ENCODE measurements around the gene THBS1. TPM values are rescaled to one million over a fixed set of nuclear protein-coding genes. Genes with fewer than 3 reads are reported as not detected.

Gene THBS1
- total RNA-seq, 2 experiments from 2014 or later: 0.51 TPM; not detected in 1

- DNase-seq (ENCODE audit: low spot score): no peak
- no peaks in the 10 kb centered on the region for H3K4me1 ChIP-seq (ENCODE audit: insufficient read depth, low read length, poor library complexity, severe bottlenecking)
- no peaks in the 10 kb centered on the region for H3K9me2 ChIP-seq (ENCODE audit: insufficient read depth, low read length)
- POLR2A ChIA-PET: interaction anchor here (1.3 kb wide), 1 partner anchor 63 kb away, joined by 4 read pairs; no protein-coding TSS in a partner anchor
- no peaks in the 10 kb centered on the region for H4K20me1 ChIP-seq (ENCODE audit: insufficient read depth, low read length)
- no peak overlapping the region for H3K4me2 ChIP-seq (ENCODE audit: low read length)
- H3K27ac ChIP-seq (ENCODE audit: low read depth, low read length, poor library complexity, severe bottlenecking): no peak overlapping the region
- CTCF ChIA-PET (ENCODE audit: unreplicated experiment): no interaction called here
- H3K79me2 ChIP-seq (ENCODE audit: insufficient read depth, low read depth, low read length): no peaks in the 10 kb centered on the region
- no peak overlapping the region for H2AFZ ChIP-seq (ENCODE audit: low read length)
- no peaks in the 10 kb centered on the region for H3K9me3 ChIP-seq (ENCODE audit: low read length)
- intact Hi-C loops (cut with micrococcal nuclease; ENCODE audit: unreplicated experiment): no loop called here
- TF ChIP-seq EZH2phosphoT487 (IDR thresholded peaks at IDR 0.05; ENCODE audit: borderline replicate concordance, low read depth, low read length): no peak
- no peak for TF ChIP-seq CTCF (conservative IDR thresholded peaks at IDR 0.05; ENCODE audit: low read length)
- BruUV-seq (replicated peaks): no TSS peak
- no peaks in the 10 kb centered on the region for H3K36me3 ChIP-seq (ENCODE audit: insufficient read depth, low read length)
- no peak overlapping the region for H3K4me3 ChIP-seq (ENCODE audit: low read depth, low read length, poor library complexity, severe bottlenecking)
These were observed 5.7 kb downstream of the THBS1 start for GRCh38 chr15:39586387-39587095.

- no peak for DNase-seq (ENCODE audit: low spot score)
- no peak overlapping the region for H3K4me2 ChIP-seq (ENCODE audit: low read length)
- no peak overlapping the region for H3K27ac ChIP-seq (ENCODE audit: low read depth, low read length, poor library complexity, severe bottlenecking)
- ChIA-PET POLR2A (no interaction called here), CTCF (ENCODE audit: unreplicated experiment) (no interaction called here)
- intact Hi-C loops (cut with micrococcal nuclease; ENCODE audit: unreplicated experiment): no loop called here
- H3K4me3 ChIP-seq (ENCODE audit: low read depth, low read length, poor library complexity, severe bottlenecking): no peak overlapping the region
- no peaks in the 10 kb centered on the region for H3K79me2 ChIP-seq (ENCODE audit: insufficient read depth, low read depth, low read length)
- no peaks in the 10 kb centered on the region for H3K9me3 ChIP-seq (ENCODE audit: low read length)
- no peaks in the 10 kb centered on the region for H3K9me2 ChIP-seq (ENCODE audit: insufficient read depth, low read length)
- H3K36me3 ChIP-seq (ENCODE audit: insufficient read depth, low read length): no peaks in the 10 kb centered on the region
- no peaks in the 10 kb centered on the region for H3K4me1 ChIP-seq (ENCODE audit: insufficient read depth, low read length, poor library complexity, severe bottlenecking)
- no peak overlapping the region for H2AFZ ChIP-seq (ENCODE audit: low read length)
- BruUV-seq (replicated peaks): no TSS peak
- no peak for TF ChIP-seq EZH2phosphoT487 (IDR thresholded peaks at IDR 0.05; ENCODE audit: borderline replicate concordance, low read depth, low read length)
- no peak for TF ChIP-seq CTCF (conservative IDR thresholded peaks at IDR 0.05; ENCODE audit: low read length)
- no peaks in the 10 kb centered on the region for H4K20me1 ChIP-seq (ENCODE audit: insufficient read depth, low read length)
These were observed 6.3 kb downstream of the THBS1 start for GRCh38 chr15:39587096-39587721.
